Neural progenitor cell (in vitro differentiated cells): ENCODE measurements around the gene SLC16A6.

ENCODE experiments used
- EZH2phosphoT487 ChIP-seq: fragments of 200-600 bp; sonication (generic); IDR thresholded peaks from 2 replicates; pipeline ENCODE4 v1.6.1; 2017; ENCODE audit warnings: antibody characterized with exemption
- TF ChIP-seq, protein P1 (sequence below): fragments of 200-600 bp; sonication (generic); IDR thresholded peaks from 2 replicates; pipeline ENCODE4 v1.5.1; 2017; ENCODE audit warnings: antibody characterized with exemption, mild to moderate bottlenecking

DNA sequence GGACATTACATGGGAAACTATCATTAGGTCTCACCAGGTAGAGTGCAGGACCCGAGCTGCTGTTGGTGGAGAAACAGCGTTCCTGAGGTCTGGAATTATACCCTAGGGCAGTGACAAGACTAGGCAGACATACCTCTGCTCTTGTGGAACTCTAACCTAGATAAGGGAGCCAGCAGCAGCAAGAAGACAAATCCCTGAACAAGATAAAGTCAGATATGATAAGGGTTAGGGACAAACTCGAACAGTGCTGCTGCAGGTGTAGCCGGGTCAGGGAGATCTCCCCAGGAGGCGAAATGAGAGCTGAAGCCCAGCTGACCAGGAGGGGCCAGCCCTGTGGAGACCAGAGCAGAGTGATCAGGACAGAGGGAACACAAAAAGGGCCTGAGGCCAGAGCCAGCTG, 35.0 kb upstream of the SLC16A6 start:
- TF ChIP-seq EZH2phosphoT487, result no peak
- TF ChIP-seq, protein P1, sequence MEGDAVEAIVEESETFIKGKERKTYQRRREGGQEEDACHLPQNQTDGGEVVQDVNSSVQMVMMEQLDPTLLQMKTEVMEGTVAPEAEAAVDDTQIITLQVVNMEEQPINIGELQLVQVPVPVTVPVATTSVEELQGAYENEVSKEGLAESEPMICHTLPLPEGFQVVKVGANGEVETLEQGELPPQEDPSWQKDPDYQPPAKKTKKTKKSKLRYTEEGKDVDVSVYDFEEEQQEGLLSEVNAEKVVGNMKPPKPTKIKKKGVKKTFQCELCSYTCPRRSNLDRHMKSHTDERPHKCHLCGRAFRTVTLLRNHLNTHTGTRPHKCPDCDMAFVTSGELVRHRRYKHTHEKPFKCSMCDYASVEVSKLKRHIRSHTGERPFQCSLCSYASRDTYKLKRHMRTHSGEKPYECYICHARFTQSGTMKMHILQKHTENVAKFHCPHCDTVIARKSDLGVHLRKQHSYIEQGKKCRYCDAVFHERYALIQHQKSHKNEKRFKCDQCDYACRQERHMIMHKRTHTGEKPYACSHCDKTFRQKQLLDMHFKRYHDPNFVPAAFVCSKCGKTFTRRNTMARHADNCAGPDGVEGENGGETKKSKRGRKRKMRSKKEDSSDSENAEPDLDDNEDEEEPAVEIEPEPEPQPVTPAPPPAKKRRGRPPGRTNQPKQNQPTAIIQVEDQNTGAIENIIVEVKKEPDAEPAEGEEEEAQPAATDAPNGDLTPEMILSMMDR, result no peak
